ENCODE results near the gene UBE2J1.
"Not testable (repeated sequence)": the region's sequence is repeated elsewhere in the genome, so short reads cannot be mapped to it uniquely, and the experiment has no call there.

Gene UBE2J1

GRCh38 chr6:89317067-89317466 lies 35.5 kb downstream of the UBE2J1 start:
- Mint-ChIP-seq H3K27ac (no peak overlapping the region), H3K27me3 (ENCODE audit: low read depth) (no peaks in the 10 kb centered on the region), H3K9me3 (no peaks in the 10 kb centered on the region), H3K36me3 (ENCODE audit: low read depth) (peaks cover 24% of the 10 kb centered on the region), H3K4me3 (no peak overlapping the region), H3K4me1 (ENCODE audit: low read depth) (peaks cover 6% of the 10 kb centered on the region)

GRCh38 chr6:89315249-89315885 lies 37.2 kb downstream of the UBE2J1 start, which contains the start of gene GABRR2:
TSS of gene GABRR2 (minus strand) at chr6:89315299. CDS start at chr6:89315165, 134 bp downstream.
- Mint-ChIP-seq H3K4me1 (ENCODE audit: low read depth) (peaks cover 5% of the 10 kb centered on the region), H3K27ac (no peak within 1 kb of the TSS), H3K27me3 (ENCODE audit: low read depth) (no peaks in the 10 kb centered on the region), H3K9me3 (no peaks in the 10 kb centered on the region), H3K4me3 (no peak within 1 kb of the TSS), H3K36me3 (ENCODE audit: low read depth) (peaks cover 19% of the 10 kb centered on the region)

- Mint-ChIP-seq H3K4me1 (ENCODE audit: low read depth) (no peaks in the 10 kb centered on the region), H3K9me3 (no peaks in the 10 kb centered on the region), H3K4me3 (no peak overlapping the region), H3K27me3 (ENCODE audit: low read depth) (no peaks in the 10 kb centered on the region), H3K27ac (no peak overlapping the region), H3K36me3 (ENCODE audit: low read depth) (peaks cover 14% of the 10 kb centered on the region)
Measured at GRCh38 chr6:89314692-89315091, 37.8 kb downstream of the UBE2J1 start.

GRCh38 chr6:89313006-89313405 lies 39.5 kb downstream of the UBE2J1 start:
- Mint-ChIP-seq H3K4me3 (no peak overlapping the region), H3K9me3 (no peaks in the 10 kb centered on the region), H3K36me3 (ENCODE audit: low read depth) (peaks cover 10% of the 10 kb centered on the region), H3K27me3 (ENCODE audit: low read depth) (no peaks in the 10 kb centered on the region), H3K4me1 (ENCODE audit: low read depth) (no peaks in the 10 kb centered on the region), H3K27ac (no peak overlapping the region)

GRCh38 chr6:89311853-89312531 lies 40.5 kb downstream of the UBE2J1 start:
- no peaks in the 10 kb centered on the region for H3K9me3 Mint-ChIP-seq
- no peak overlapping the region for H3K4me3 Mint-ChIP-seq
- no peaks in the 10 kb centered on the region for H3K27me3 Mint-ChIP-seq (ENCODE audit: low read depth)
- no peak overlapping the region for H3K27ac Mint-ChIP-seq
- no peaks in the 10 kb centered on the region for H3K4me1 Mint-ChIP-seq (ENCODE audit: low read depth)
- H3K36me3 Mint-ChIP-seq (ENCODE audit: low read depth) = peaks cover 6% of the 10 kb centered on the region

- no peak overlapping the region for H3K27ac Mint-ChIP-seq
Measured at GRCh38 chr6:89311530-89311852, 41.0 kb downstream of the UBE2J1 start.

GRCh38 chr6:89310929-89311328 lies 41.6 kb downstream of the UBE2J1 start:
- Mint-ChIP-seq H3K27me3 (ENCODE audit: low read depth) (no peaks in the 10 kb centered on the region), H3K36me3 (ENCODE audit: low read depth) (peaks cover 3% of the 10 kb centered on the region)

More at GRCh38 chr6:89311530-89311852, 41.0 kb downstream of the UBE2J1 start:
- no peaks in the 10 kb centered on the region for H3K4me1 Mint-ChIP-seq (ENCODE audit: low read depth)
- no peaks in the 10 kb centered on the region for H3K27me3 Mint-ChIP-seq (ENCODE audit: low read depth)
- H3K36me3 Mint-ChIP-seq (ENCODE audit: low read depth) = peaks cover 6% of the 10 kb centered on the region
- no peaks in the 10 kb centered on the region for H3K9me3 Mint-ChIP-seq
- H3K4me3 Mint-ChIP-seq = no peak overlapping the region

GRCh38 chr6:89308525-89309395 lies 43.8 kb downstream of the UBE2J1 start:
- Mint-ChIP-seq H3K4me1 (ENCODE audit: low read depth) (no peaks in the 10 kb centered on the region), H3K4me3 (no peak overlapping the region), H3K27me3 (ENCODE audit: low read depth) (no peaks in the 10 kb centered on the region), H3K27ac (no peak overlapping the region), H3K36me3 (ENCODE audit: low read depth) (no peaks in the 10 kb centered on the region), H3K9me3 (no peaks in the 10 kb centered on the region)

More at GRCh38 chr6:89310929-89311328, 41.6 kb downstream of the UBE2J1 start:
- Mint-ChIP-seq H3K27ac (no peak overlapping the region), H3K4me3 (no peak overlapping the region), H3K4me1 (ENCODE audit: low read depth) (no peaks in the 10 kb centered on the region), H3K9me3 (no peaks in the 10 kb centered on the region)

GRCh38 chr6:89304517-89304916 lies 48.0 kb downstream of the UBE2J1 start:
- H3K27me3 Mint-ChIP-seq (ENCODE audit: low read depth); H3K36me3 Mint-ChIP-seq (ENCODE audit: low read depth); H3K27ac Mint-ChIP-seq; H3K4me3 Mint-ChIP-seq; H3K4me1 Mint-ChIP-seq (ENCODE audit: low read depth); H3K9me3 Mint-ChIP-seq: not testable (repeated sequence)

GRCh38 chr6:89302936-89303335 lies 49.6 kb downstream of the UBE2J1 start:
- Mint-ChIP-seq H3K9me3 (peaks cover 5% of the 10 kb centered on the region), H3K4me3 (no peak overlapping the region), H3K36me3 (ENCODE audit: low read depth) (no peaks in the 10 kb centered on the region), H3K4me1 (ENCODE audit: low read depth) (peaks cover 18% of the 10 kb centered on the region), H3K27ac (no peak overlapping the region), H3K27me3 (ENCODE audit: low read depth) (no peaks in the 10 kb centered on the region)

- H3K27me3 Mint-ChIP-seq (ENCODE audit: low read depth) = no peaks in the 10 kb centered on the region
- H3K4me3 Mint-ChIP-seq = no peak overlapping the region
- no peaks in the 10 kb centered on the region for H3K36me3 Mint-ChIP-seq (ENCODE audit: low read depth)
- peaks cover 5% of the 10 kb centered on the region for H3K9me3 Mint-ChIP-seq
- H3K27ac Mint-ChIP-seq = no peak overlapping the region
- H3K4me1 Mint-ChIP-seq (ENCODE audit: low read depth) = peaks cover 24% of the 10 kb centered on the region
Measured at GRCh38 chr6:89302195-89302770, 50.2 kb downstream of the UBE2J1 start.

- Mint-ChIP-seq H3K4me1 (ENCODE audit: low read depth) (peaks cover 24% of the 10 kb centered on the region), H3K27me3 (ENCODE audit: low read depth) (no peaks in the 10 kb centered on the region), H3K27ac (no peak overlapping the region), H3K4me3 (no peak overlapping the region), H3K36me3 (ENCODE audit: low read depth) (no peaks in the 10 kb centered on the region), H3K9me3 (peaks cover 5% of the 10 kb centered on the region)
Measured at GRCh38 chr6:89301586-89302194, 50.8 kb downstream of the UBE2J1 start.

- H3K4me1 Mint-ChIP-seq (ENCODE audit: low read depth) = peaks cover 24% of the 10 kb centered on the region
- H3K36me3 Mint-ChIP-seq (ENCODE audit: low read depth) = no peaks in the 10 kb centered on the region
- H3K27me3 Mint-ChIP-seq (ENCODE audit: low read depth) = no peaks in the 10 kb centered on the region
- H3K27ac Mint-ChIP-seq = peak overlapping the region; percentile 43
- peaks cover 9% of the 10 kb centered on the region for H3K9me3 Mint-ChIP-seq
- no peak overlapping the region for H3K4me3 Mint-ChIP-seq
Measured at GRCh38 chr6:89299466-89299850, 53.1 kb downstream of the UBE2J1 start.
